Neutrophil (primary cell): Measurements from ENCODE around the gene CPNE2.

Source experiments
- H3K27ac ChIP-seq: fragments of 200-600 bp; sonication (generic); 2 replicates; pipeline ENCODE4 v1.5.1; 2016; ENCODE audit warnings: mild to moderate bottlenecking, moderate library complexity
- H3K27me3 ChIP-seq: fragments of 200-600 bp; sonication (generic); 2 replicates; pipeline ENCODE4 v1.6.0; 2016; ENCODE audit warnings: mild to moderate bottlenecking
- H3K36me3 ChIP-seq: fragments of 200-600 bp; sonication (generic); 2 replicates; pipeline ENCODE4 v1.5.1; 2017
- H3K4me1 ChIP-seq, 2 experiments: fragments of 200-600 bp in 1 of 2; sonication (generic) in 1 of 2; 1 replicate in 1 of 2; 2 replicates in 1 of 2; pipeline versions ENCODE4 v1.5.1 to v1.6.1; 2013 to 2016; ENCODE audit warnings: low read depth in 1 of 2, low read length in 1 of 2, mild to moderate bottlenecking in 1 of 2, moderate library complexity in 1 of 2; ENCODE audit not compliant: control insufficient read depth in 1 of 2, insufficient read depth in 1 of 2
- H3K4me3 ChIP-seq, 2 experiments: fragments of 200-600 bp in 1 of 2; sonication (generic) in 1 of 2; 1 replicate in 1 of 2; 2 replicates in 1 of 2; pipeline ENCODE4 v1.5.1; 2013 to 2016; ENCODE audit warnings: low read depth in 1 of 2, low read length in 1 of 2, mild to moderate bottlenecking in 1 of 2, moderate library complexity in 1 of 2
- H3K9me3 ChIP-seq: fragments of 200-600 bp; sonication (generic); 2 replicates; pipeline ENCODE4 v1.5.1; 2016
- CTCF ChIP-seq: fragments of 200-600 bp; sonication (generic); IDR thresholded peaks from 2 replicates; pipeline ENCODE4 v1.5.1; 2016; ENCODE audit warnings: antibody characterized with exemption

CPNE2 gene

GRCh38 chr16:57127836-57128235, 35.5 kb downstream of the CPNE2 start:
- no peak for TF ChIP-seq CTCF
- Histone ChIP-seq H3K4me3 (no peak overlapping the region), H3K36me3 (peaks cover 52% of the 10 kb centered on the region), H3K9me3 (no peaks in the 10 kb centered on the region), H3K4me1 (peaks cover 34 to 59% of the 10 kb centered on the region in 2 experiments), H3K27ac (peak overlapping the region; percentile 13), H3K27me3 (no peaks in the 10 kb centered on the region)

GRCh38 chr16:57128771-57129389, 36.5 kb downstream of the CPNE2 start:
- Histone ChIP-seq H3K4me3 (no peak overlapping the region), H3K27ac (peak overlapping the region; percentile 42), H3K4me1 (peaks cover 31 to 58% of the 10 kb centered on the region in 2 experiments)

GRCh38 chr16:57130950-57131321, 38.6 kb downstream of the CPNE2 start:
- no peaks in the 10 kb centered on the region for H3K9me3 ChIP-seq
- H3K4me1 ChIP-seq = peaks cover 44 to 59% of the 10 kb centered on the region in 2 experiments
- TF ChIP-seq CTCF = no peak
- H3K36me3 ChIP-seq = peaks cover 48% of the 10 kb centered on the region
- H3K4me3 ChIP-seq = no peak overlapping the region
- no peaks in the 10 kb centered on the region for H3K27me3 ChIP-seq
- H3K27ac ChIP-seq = peak overlapping the region; percentile 87

More at GRCh38 chr16:57128771-57129389, 36.5 kb downstream of the CPNE2 start:
- Histone ChIP-seq H3K27me3 (no peaks in the 10 kb centered on the region), H3K36me3 (peaks cover 52% of the 10 kb centered on the region), H3K9me3 (no peaks in the 10 kb centered on the region)
- no peak for TF ChIP-seq CTCF

- no peak for TF ChIP-seq CTCF
- Histone ChIP-seq H3K4me3 (no peak overlapping the region), H3K27ac (peak overlapping the region; percentile 87)
These were observed 39.1 kb downstream of the CPNE2 start for GRCh38 chr16:57131351-57131970.

GRCh38 chr16:57132470-57132869, 40.1 kb downstream of the CPNE2 start:
- peaks cover 50% of the 10 kb centered on the region for H3K36me3 ChIP-seq
- H3K27me3 ChIP-seq = no peaks in the 10 kb centered on the region
- no peaks in the 10 kb centered on the region for H3K9me3 ChIP-seq
- no peak for TF ChIP-seq CTCF
- peak overlapping the region; percentile 87 for H3K27ac ChIP-seq
- no peak overlapping the region for H3K4me3 ChIP-seq
- peaks cover 51 to 60% of the 10 kb centered on the region in 2 experiments for H3K4me1 ChIP-seq

More at GRCh38 chr16:57131351-57131970, 39.1 kb downstream of the CPNE2 start:
- peaks cover 44 to 59% of the 10 kb centered on the region in 2 experiments for H3K4me1 ChIP-seq
- H3K27me3 ChIP-seq = no peaks in the 10 kb centered on the region
- H3K9me3 ChIP-seq = no peaks in the 10 kb centered on the region
- peaks cover 46% of the 10 kb centered on the region for H3K36me3 ChIP-seq
